Fibroblast of mammary gland (primary cell): Measurements from ENCODE around the gene UBAC1.

ENCODE experiments used
- DNase-seq: peaks from one replicate; pipeline ENCODE4 v3.0.0-alpha.2; 2010; ENCODE audit warnings: low read depth
- H3K4me3 ChIP-seq: 2 replicates; pipeline ENCODE4 v1.5.1; 2011; ENCODE audit warnings: low read depth, mild to moderate bottlenecking, low read length, moderate library complexity; ENCODE audit not compliant: control insufficient read depth
- TF ChIP-seq, protein P1 (sequence below): conservative IDR thresholded peaks from 2 replicates; pipeline ENCODE4 v1.5.1; 2011; ENCODE audit warnings: low read depth, low read length, inconsistent platforms; ENCODE audit not compliant: control insufficient read depth, insufficient read depth

The UBAC1 gene

DNA sequence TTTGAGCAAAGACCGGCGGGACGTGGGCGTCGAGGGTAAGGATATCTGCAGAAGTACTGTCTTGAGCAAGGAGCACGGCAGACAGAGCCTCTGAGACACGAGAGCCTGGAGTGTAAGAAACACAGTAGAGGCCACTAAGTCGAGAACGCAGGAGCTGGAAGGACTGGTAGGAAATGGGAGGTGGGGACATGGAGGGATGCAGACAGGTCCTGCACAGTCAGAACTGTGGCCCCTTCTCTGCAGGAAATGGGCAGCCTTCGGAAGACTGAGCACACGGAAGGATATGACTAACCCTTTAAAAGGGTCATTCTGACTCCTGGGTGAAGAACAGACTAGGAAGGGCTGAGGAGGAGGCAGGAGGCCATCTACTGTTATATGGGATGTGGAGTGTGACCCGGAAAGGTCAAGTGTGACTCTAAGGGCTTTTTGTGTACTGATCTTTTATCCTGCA lies 52.4 kb downstream of the UBAC1 start:
- no peak overlapping the region for H3K4me3 ChIP-seq
- DNase-seq: peak; percentile 28
- TF ChIP-seq, protein P1, sequence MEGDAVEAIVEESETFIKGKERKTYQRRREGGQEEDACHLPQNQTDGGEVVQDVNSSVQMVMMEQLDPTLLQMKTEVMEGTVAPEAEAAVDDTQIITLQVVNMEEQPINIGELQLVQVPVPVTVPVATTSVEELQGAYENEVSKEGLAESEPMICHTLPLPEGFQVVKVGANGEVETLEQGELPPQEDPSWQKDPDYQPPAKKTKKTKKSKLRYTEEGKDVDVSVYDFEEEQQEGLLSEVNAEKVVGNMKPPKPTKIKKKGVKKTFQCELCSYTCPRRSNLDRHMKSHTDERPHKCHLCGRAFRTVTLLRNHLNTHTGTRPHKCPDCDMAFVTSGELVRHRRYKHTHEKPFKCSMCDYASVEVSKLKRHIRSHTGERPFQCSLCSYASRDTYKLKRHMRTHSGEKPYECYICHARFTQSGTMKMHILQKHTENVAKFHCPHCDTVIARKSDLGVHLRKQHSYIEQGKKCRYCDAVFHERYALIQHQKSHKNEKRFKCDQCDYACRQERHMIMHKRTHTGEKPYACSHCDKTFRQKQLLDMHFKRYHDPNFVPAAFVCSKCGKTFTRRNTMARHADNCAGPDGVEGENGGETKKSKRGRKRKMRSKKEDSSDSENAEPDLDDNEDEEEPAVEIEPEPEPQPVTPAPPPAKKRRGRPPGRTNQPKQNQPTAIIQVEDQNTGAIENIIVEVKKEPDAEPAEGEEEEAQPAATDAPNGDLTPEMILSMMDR: no peak

DNA sequence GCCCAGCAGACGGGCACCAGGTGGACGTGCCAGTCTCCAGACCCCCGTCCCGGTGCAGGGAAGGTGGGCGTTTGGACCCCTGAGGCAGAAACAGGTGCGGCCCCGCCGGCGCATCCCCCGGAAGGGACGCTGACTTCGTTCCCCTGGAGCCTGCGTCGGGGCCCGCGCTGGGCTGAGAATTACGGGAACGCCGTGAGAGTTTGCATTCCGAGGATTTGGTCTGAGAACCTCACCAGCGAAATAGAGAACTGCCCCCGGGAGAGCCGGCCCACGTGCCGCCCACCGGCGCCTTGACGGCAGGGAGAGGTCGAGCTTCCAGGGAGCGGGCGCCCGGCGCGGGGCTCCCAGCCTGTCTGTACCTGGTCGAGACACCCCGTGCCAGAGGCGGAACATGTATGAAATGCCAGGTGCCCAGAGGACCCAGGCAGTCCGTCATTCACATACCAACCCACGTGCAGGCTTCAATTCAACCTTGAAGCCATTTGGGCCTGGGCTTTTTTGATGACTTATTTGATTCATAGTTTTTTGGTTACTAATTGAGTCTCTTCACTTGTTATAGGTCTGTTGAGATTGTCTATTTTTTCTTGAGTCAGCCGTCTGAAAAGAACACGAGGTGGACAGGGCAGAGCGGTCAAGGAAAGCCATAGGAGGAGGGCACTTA lies 53.0 kb downstream of the UBAC1 start:
- H3K4me3 ChIP-seq: peak overlapping the region; percentile 52
- no peak for DNase-seq
- TF ChIP-seq, protein P1: no peak

DNA sequence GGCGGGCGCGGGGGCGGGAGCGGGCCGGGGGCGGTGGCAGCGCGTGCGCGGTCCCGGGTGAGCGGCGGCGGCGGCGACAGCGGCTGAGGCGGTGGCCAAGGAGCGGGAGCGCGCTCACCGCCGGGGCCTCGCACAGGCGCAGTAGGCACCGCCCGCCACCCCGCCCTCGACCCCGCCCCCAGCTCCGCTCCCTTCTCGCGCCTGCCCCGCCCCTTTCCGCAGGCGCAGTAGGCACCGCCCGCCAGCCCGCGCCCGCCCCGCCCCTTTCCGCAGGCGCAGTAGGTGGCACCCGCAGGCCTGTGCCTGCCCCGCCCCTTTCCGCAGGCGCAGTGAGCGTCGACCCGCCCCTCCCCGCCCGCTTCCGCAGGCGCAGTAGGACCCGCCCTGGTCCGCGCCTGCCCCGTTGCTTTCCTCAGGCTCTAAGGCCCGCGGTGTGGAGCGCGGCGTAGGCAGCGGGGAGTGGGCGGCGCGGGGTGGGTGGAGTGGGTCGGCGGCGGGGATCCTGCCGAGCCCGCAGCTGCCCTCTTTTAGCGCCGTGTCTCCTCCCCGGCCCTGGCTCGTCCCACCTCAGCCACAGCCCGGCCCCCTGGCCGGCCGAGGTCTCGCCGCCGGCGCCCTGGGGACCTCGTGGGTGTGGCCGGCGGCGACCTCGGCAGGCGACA lies 53.6 kb downstream of the UBAC1 start, which contains the start of gene CAMSAP1:
TSS of gene CAMSAP1 (minus strand) at position 116 of the 662 bp plus-strand sequence. CDS start 387 bp downstream, outside the sequence.
- H3K4me3 ChIP-seq: peak within 1 kb of the TSS; percentile 55
- TF ChIP-seq, protein P1: no peak
- DNase-seq: peak; percentile 85

DNA sequence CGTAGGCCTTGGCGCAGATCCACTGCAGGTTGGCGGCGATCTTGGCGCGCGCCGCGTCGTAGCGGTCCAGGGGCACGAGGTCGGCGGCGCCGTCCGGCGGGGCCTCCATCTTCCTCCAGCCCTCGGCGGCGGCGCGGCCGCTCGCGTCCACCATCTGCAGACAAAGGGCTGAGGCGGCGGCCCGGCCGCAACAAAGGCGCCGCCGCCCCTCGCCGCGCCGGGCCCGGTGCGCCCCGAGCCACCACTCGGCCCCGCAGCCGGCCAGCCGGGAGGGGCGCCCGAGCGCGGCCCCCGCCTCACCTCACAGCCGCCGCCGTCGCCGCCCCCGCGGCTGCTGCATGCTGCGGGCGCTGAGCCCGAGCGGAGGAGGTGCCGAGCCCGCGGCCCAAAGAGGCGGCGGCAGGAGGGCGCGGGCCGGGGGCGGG lies 54.2 kb downstream of the UBAC1 start:
- peak overlapping the region; percentile 55 for H3K4me3 ChIP-seq
- DNase-seq: peak; percentile 24
- TF ChIP-seq, protein P1: no peak

DNA sequence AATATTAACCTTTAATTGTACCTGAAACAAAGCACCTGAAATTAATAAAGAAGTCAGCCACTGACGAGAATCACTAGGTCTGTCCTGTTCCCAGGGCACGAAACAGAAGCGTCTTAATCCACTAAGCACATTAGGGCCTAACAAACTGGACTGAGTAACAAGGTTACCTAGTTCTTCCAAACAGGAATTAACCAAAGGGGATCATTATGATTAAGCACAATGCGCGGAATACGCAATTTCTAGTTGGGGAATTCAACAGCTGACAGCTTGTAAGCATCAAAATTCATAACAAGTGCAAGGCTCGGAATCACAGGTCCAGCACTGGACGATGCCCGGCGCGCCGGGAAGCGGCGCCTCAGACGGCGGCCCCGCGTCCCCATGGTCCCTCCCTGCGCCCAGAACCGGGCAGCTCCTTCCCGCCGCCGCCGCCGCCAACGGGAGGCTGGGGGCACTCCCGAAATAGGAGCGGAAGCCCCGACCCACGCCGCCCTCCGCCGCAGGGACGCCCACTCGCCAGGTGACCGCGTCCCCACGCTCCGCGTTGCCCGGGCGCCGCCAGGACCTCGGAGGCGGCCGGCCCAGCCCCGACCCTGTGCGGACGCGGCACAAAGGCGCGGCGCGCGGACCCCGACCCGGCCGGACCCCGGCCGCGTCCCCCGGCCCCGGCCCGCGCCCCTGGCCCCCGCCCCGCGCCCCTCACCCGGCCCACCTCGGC lies 54.7 kb downstream of the UBAC1 start:
- TF ChIP-seq, protein P1: no peak
- DNase-seq: peak; percentile 58
- peak overlapping the region; percentile 55 for H3K4me3 ChIP-seq

DNA sequence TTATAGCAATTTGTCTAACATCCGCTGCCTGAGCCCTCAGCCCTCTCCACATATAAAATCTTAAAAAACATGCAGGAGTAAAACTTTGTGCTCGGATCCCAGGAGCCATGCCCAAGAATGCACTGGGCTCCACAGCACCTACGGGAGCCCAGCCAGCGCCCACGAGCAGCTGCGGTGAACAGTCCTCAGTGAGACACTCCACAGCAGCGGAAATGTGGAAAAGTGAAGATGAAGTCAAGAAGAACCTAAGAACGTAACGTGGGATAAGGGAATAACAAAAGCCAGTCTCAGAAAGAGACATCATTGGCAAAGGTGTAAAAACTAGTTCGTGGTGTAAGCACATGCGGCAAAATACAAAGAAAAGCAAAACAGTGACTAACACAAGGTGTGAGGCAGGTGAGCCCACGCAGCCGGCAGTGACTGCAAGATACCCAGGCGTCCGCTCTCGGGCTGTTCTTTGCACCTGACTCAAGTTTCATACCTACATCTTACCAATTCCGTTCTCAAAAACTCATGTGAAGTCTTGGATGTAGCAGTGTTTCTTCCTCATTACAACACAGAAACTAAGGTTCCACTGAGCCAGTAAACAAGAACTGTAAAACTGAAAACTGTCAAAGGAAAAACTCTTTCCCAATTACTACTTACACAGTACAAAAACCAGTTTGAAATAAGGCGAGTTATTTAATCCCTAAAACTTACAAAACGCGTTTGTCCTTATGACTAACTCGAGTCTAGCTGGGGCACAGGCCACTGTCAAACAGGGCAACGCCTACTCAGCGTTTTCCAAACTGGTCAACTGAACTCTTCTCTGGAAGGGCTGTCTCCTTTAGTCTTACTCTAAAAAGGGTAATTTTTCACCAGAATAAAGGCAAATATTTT lies 55.6 kb downstream of the UBAC1 start:
- DNase-seq: peak; percentile 63
- peak overlapping the region; percentile 55 for H3K4me3 ChIP-seq
- TF ChIP-seq, protein P1: no peak
